NCI-H748 (cell line): Measurements from ENCODE around the gene THAP6.
"Not testable (repeated sequence)": the region's sequence is repeated elsewhere in the genome, so short reads cannot be mapped to it uniquely, and the experiment has no call there.

Experiments
- DNase-seq: peaks from one replicate; lab custom pipeline; 2025; ENCODE audit not compliant: unreplicated experiment; lab: John Stamatoyannopoulos, UW

THAP6 gene

GRCh38 chr4:75525086-75525485, 10.8 kb downstream of the THAP6 start:
- no peak for DNase-seq

DNA sequence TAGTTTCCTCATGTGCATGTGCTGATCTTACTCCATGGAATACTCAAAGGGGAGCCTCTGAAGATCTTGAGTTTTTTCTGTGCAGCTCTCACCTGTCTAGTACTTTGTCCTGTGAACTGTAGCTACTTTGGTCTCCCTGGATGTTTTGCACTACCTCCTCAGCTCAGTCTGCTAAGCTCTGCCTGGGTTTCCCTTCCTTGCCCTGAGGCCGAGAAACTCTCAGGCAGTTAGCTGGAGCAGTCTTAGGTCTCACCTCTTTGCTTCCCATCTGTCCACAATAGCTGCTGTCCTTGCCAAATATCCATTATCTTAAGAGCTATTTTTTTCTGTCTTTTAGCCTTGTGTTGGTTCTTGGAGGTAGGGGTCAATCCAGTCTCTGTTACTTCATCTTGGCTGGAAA, 11.6 kb downstream of the THAP6 start:
- DNase-seq: no peak

DNA sequence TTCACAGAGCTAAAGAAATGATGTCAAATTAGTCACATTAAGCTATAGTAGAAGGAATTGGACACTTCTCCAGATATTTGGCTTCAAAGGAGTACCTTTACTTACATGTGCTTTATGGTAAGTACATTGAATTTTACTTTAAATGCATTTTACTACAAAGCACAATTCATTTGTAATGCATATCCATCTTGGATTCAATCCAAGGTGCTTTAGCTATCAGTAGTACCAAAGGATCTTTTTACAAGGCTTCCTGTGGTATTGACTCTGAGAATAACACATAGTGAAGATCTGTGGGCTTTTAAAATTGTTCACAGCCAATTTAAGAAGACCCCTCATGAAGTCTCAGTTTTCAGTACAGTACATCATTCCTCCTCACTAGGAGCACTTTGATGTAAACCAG, 13.2 kb downstream of the THAP6 start:
- no peak for DNase-seq

DNA sequence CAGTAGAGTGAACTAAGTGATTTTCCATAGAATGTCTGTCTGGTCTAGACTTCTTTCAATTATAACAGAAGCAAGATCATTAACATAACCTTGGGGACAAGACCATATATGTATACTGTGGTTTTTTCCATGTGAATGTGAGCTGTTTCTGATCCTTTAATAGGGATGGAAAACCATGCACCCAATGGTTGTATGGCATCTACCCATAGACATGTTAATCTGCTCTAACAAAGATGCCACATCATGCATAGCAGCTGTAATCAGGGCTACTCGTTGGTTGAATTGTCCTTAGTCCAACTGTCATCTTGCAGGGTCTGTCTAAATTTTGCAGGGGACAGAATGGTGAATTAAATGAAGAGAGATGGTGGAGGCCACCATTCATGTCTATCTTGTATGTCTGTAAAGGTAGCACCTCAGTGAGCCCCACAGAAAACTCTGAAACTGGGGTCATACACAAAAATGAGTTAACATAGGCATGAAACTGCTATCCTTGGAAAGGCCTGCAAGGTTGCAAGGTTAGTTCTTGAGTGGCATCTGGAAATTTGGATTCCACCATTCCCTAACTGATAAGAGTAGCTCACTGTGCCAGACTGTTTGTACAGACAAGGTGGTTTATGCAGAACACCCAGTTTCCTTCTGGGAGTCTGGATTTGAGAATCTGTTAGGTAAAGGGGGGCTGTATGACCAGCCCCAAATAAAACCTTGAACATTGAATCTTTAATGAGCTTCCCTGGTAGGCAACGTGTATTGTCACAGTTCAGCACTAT, 16.5 kb downstream of the THAP6 start:
- no peak for DNase-seq

DNA sequence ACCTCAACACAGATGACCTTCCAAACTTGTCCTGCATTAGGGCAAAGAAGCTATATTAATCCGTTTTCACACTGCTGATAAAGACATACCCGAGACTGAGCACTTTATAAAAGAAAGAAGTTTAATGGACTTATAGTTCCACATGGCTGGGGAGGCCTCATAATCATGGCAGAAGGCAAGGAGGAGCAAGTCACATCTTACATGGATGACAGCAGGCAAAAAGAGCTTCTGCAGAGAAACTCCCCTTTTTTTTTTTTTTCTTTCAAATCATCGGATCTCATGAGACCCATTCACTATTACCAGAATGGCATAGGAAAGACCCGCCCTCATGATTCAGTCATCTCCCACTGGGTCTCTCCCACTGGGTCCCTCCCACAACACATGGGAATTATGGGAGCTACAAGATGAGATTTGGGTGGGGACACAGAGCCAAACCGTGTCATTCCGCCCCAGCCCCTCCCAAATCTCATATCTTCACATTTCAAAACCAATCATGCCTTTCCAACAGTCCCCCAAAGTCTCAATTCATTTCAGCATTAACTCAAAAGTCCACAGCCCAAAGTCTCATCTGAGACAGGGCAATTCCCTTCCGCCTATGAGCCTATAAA, 17.4 kb downstream of the THAP6 start:
- DNase-seq: not testable (repeated sequence)

DNA sequence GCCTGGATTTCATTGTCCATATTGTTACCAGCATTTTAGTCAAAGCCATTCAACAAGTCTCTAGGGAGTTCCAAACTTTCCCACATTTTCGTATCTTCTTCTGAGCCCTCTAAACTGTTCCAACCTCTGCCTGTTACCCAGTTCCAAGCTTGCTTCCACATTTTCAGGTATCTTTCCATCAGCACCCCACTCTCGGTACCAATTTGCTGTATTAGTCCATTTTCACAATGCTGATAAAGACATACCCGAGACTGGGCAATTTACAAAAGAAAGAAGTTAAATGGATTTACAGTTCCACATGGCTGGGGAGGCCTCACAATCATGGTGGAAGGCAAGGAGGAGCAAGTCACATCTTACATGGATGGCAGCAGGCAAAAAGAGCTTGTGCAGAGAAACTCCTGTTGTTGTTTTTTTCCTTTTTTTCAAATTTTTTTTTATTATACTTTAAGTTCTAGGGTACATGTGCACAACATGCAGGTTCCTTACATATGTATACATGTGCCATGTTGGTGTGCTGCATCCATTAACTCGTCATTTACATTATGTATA, 19.1 kb downstream of the THAP6 start:
- not testable (repeated sequence) for DNase-seq

- DNase-seq: not testable (repeated sequence)
Observed at GRCh38 chr4:75533926-75534325, 19.7 kb downstream of the THAP6 start.

DNA sequence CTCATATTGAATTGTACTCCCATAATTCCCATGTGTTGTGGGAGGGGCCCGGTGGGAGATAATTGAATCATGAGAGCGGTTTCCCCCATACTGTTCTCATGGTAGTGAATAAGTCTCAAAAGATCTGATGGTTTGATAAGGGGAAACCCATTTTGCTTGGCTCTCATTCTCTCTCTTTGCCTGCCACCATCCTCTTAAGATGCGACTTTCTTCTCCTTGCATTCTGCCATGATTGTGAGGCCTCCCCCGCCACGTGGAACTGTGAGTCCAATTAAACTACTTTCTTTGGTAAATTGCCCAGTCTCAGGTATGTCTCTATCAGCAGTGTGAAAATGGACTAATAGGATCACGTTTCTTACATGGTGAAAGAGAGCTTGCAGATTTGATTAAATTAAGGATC, 23.0 kb downstream of the THAP6 start:
- DNase-seq: not testable (repeated sequence)

DNA sequence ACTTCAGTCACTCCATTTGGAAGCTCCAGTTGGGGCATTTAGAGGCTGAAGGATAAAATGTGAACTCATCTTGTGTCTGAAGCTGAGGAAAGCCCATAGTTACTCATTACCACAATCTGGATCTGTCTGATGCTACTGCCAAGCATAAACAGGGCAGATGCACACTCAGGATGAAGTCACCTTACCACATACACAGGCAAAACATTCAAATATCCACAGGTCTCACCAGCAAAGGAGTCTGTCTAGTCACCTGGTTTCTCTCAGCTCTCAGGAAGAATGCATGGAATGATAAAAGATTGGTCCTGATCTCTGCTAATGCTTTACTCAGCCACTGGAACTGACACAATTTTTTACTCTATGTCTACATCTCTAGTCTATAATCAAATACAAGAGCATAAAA, 28.6 kb downstream of the THAP6 start:
- no peak for DNase-seq

DNA sequence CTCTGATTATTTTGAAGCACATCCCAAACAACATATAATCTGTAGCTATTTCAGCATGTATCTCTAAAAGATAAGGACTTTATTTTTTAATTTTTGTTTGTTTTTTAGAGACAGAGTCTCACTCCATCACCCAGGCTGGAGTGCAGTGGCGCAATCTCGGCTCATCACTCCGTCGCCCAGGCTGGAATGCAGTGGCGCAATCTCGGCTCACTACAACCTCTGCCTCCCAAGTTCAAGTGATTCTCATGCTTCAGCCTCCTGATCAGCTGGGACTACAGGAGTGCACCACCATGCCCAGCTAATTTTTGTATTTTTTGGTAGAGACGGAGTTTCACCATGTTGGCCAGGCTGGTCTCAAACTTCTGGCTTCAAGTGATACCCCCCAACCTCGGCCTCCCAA, 29.9 kb downstream of the THAP6 start:
- not testable (repeated sequence) for DNase-seq

DNA sequence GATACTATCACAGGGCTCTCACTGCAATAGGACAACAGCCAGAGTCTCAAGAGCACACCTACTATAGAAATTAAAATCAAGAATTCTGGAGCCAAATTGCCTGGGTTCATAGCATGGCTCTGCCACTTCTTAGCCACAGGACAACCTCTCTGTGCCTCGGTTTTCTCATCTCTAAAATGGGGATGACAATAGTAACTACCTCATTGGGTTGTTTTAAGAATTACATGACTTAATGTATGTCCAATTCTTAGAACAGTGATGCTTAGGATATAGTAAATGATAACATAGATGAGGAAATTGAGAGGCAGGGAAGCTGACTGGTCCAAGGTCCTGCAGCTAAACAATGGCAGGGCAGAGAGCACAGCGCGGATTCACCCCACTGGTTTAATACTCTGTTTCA, 30.6 kb downstream of the THAP6 start:
- DNase-seq: no peak

DNA sequence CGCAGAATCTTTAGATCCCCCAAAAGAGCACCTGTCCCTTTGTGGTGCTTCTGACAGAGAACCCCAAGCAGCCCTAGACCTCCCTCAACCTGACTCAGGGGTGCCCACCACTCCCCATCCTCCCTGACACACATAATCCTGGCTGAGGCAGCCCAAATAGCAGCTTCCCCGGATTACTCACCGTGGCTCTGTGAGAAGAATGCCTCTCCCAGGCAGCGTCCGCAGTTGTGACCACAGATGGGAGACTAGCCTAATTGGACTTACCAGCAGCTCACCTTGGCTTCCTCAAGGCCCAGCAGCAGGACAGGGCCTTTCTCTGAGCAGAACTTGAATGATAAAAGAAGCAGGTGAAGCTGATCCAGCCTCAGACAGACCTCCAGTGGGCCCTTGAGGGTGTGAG, 31.3 kb downstream of the THAP6 start:
- DNase-seq: no peak

- DNase-seq: peak; percentile 14
Observed at GRCh38 chr4:75547647-75548387, 33.5 kb downstream of the THAP6 start.

GRCh38 chr4:75549019-75549418, 34.7 kb downstream of the THAP6 start:
- no peak for DNase-seq

GRCh38 chr4:75552452-75552851, 38.2 kb downstream of the THAP6 start:
- no peak for DNase-seq

DNA sequence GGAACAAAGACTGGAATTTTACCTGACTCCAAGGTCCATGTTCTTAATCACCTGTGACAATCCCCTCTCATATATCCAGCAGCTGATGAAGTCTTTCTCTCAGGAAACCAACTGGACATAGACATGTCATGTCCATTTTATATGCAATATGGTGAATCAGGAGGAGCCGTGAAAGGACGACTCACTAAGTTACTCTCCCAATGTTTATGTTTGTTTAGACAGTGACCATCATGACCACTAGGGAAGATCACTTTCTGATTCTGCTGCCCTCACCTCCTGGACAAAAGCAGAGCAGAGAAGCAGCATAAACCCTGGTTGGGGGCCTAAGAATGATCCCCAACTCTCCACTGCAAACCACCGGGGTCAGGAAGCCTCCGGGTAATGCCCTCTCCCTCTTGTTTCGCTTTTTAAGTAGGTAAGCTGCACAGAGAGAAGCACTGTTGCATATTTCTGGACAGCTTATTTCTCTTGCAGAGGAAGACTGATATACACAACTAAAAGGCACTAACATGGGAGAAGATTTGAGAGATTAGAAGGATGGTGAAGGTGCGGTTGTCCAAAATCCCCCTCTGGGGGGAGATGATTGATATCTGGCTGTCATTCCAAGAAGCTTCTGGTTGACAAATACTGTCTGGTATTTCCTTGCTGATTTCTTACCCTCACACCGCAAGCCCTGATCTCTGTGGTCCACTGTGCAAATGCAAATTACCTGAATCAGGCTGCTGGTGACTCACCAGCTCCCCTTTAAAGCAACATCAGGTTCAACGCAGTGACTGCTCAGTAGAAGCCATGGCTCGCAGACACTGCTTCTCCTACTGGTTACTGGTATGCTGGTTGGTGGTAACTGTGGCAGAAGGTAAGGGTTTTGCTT, 41.3 kb downstream of the THAP6 start, which contains the start of gene ODAPH:
Gene ODAPH (plus strand): TSS at position 773 of the 871 bp plus-strand sequence. CDS start 17 bp downstream, at position 790.
- DNase-seq: no peak

GRCh38 chr4:75557696-75558095, 43.4 kb downstream of the THAP6 start:
- no peak for DNase-seq

GRCh38 chr4:75561789-75562188, 47.5 kb downstream of the THAP6 start:
- no peak for DNase-seq

DNA sequence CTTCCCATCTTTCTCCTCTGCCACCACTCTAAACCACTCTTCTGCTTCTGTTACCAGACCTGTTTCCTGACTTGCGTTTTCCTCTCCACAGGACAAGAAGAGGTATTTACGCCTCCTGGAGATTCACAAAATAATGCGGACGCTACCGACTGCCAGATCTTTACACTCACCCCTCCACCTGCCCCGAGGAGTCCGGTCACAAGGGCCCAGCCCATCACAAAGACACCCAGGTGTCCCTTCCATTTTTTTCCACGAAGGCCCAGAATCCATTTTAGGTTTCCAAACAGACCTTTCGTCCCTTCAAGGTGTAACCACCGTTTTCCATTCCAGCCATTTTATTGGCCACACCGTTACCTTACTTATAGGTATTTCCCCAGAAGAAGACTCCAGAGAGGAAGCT, 49.8 kb downstream of the THAP6 start:
- no peak for DNase-seq

DNA sequence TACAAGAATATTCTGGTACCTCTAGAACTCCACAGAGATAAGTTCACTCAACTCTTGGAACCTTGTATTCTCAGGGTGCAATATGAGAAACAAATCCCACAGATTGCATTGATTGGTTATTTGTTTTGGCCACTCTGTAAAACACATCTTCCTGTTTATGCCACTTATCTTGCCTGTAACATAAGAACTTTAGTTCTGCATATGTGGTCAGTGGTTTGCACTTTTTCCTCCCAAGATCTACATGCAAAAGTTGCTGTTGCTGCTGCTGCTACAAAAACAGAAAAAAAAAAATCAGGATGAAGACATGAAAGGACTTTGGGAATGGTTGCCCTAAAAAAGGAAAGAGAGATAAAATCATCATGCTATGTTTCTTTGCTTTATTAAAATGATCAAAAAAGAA, 51.2 kb downstream of the THAP6 start:
- no peak for DNase-seq

DNA sequence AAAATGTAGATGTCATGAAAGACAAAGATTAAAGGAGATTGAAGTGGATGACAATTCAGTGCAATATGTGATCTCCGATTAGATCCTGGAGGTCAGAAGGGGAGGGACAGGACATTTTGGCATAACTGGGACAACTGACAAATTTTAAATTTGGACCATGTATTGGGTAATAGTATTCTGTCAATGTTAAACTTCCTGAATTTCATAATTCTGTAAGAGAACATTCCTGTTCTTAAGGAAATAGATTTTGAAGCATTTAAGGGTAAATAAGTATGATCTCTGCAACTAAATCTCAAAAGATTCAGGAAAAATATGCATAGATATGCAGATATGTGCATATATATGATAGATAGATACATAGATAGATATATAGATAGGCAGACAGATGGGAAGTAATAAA, 52.6 kb downstream of the THAP6 start:
- DNase-seq: no peak
